Measurements from ENCODE around the gene WDR59.

Gene WDR59

DNA sequence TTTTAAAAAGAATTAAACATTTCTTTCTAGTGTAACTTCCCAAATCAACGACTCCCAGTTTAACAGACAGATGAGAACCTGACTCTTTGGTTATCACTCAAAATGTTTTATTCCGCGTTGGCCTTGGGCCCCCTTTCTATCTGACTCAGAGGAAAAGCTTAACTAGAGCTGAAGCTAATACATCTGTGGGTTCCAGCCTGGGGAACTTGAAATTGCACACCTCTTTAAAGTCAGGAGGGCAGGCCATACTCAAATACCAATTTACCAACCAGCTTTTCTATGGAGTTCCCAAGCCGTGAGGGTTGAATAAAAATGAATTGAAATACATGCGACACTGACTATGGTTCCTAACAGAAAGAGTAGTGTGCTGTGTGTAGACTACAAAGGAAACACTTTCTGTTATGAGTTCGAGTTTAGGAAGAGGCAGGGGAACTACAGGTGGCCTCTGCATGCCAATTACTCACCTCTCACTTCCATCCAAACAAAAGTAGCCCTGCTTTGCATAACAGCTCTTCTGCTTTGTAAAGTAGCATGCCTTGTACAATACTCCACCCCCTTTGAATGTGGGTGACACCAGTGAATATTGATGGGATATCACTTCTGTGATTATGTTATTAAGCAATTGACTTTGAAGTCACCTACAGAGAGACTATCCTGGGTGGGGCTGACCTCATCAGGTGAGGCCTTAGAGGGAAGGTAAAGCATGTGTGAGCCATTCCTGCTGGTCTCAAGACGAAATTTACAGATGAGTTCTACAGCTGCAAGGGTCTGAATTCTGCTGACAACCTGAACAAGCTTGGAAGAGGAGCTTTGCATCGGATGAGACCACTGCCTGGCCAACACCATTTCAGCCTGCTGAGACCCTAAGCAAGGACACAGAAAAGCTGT is 92.1 kb downstream of the WDR59 start:
- H3K4me3 ChIP-seq (ENCODE audit: low read length): no peak overlapping the region
- TF ChIP-seq ZNF274 (IDR thresholded peaks at IDR 0.05; ENCODE audit: low read depth, low read length): no peak

GRCh38 chr16:74888888-74889287 is 96.0 kb downstream of the WDR59 start:
- TF ChIP-seq ZNF274 (IDR thresholded peaks at IDR 0.05; ENCODE audit: low read depth, low read length): no peak
- H3K4me3 ChIP-seq (ENCODE audit: low read length): no peak overlapping the region

- no peak overlapping the region for H3K4me3 ChIP-seq (ENCODE audit: low read length)
- no peak for TF ChIP-seq ZNF274 (IDR thresholded peaks at IDR 0.05; ENCODE audit: low read depth, low read length)
Measured at GRCh38 chr16:74888232-74888862, 96.6 kb downstream of the WDR59 start.

- TF ChIP-seq ZNF274 (IDR thresholded peaks at IDR 0.05; ENCODE audit: low read depth, low read length): no peak
- H3K4me3 ChIP-seq (ENCODE audit: low read length): no peak overlapping the region
Measured at GRCh38 chr16:74887084-74887483, 97.8 kb downstream of the WDR59 start.

DNA sequence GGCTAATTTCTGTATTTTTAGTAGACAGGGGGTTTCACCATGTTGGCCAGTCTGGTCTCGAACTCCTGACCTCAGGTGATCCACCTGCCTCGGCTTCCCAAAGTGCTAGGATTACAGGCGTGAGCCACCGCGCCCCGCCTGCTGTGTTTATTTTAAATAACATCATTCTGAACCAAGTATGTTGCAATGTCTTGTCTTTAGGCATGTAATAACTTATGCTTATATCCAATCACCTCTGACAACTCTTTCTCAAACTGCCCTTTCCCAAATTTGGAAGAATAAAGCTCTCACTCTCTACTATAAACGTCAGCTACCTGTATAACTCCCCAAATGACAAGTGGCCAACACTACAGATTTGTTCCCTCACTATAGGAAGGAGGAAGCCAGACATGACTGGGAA is 107.2 kb downstream of the WDR59 start:
- no peak for TF ChIP-seq ZNF274 (IDR thresholded peaks at IDR 0.05; ENCODE audit: low read depth, low read length)
- no peak overlapping the region for H3K4me3 ChIP-seq (ENCODE audit: low read length)

DNA sequence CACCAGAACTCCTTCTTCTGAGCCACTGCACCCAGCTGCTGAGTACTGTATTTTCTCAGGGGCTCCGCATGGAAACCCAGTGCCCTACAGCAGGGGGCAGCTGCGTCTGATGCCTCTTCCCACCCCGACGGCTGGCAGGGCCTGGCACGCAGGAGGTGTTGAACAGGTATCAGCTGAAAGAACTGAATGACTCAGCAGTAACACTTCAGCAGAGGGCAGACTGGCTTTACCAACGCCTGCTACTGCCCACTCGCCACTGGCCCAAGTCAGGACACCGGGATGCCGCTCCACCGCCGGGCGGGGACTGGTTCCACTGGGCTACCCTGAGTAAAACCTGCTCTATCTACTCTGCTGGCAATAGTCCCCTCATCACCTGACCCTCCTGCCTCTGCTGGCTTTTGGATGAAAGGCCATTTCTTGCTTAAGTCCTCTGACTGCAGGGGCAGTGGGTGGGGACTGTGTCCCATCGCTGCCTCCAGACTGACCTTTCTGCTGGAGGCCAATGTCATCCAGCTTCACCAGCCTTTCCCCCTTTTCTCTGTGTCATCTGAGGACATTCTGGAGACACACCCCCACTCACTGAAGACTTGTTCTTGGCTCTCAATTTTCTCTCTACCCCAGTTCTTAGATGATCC is 109.9 kb downstream of the WDR59 start:
- no peak overlapping the region for H3K4me3 ChIP-seq (ENCODE audit: low read length)
- TF ChIP-seq ZNF274 (IDR thresholded peaks at IDR 0.05; ENCODE audit: low read depth, low read length): no peak

- no peak overlapping the region for H3K4me3 ChIP-seq (ENCODE audit: low read length)
- TF ChIP-seq ZNF274 (IDR thresholded peaks at IDR 0.05; ENCODE audit: low read depth, low read length): no peak
Measured at GRCh38 chr16:74874123-74874522, 110.8 kb downstream of the WDR59 start.

GRCh38 chr16:74872302-74872701 is 112.6 kb downstream of the WDR59 start:
- no peak overlapping the region for H3K4me3 ChIP-seq (ENCODE audit: low read length)
- no peak for TF ChIP-seq ZNF274 (IDR thresholded peaks at IDR 0.05; ENCODE audit: low read depth, low read length)

DNA sequence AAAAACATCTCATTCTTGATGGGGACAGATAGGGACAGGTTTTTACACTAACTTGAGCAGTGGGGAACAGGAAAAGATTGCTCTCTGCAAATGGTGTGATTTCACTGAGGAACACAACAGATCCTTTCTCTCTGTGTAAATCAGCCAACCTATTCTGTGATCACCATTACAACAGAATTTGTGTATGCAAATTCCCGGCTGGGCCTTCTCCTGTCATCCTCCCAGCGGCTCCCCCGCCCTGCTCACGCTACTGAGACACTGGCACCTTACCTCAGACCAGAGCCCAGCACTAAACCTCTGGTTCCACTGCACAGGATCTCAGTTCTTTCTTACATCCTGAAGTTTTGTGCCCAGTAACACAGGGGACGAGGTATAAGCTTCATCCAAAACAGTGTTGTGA is 113.3 kb downstream of the WDR59 start:
- H3K4me3 ChIP-seq (ENCODE audit: low read length): no peak overlapping the region
- TF ChIP-seq ZNF274 (IDR thresholded peaks at IDR 0.05; ENCODE audit: low read depth, low read length): no peak

- no peak for TF ChIP-seq ZNF274 (IDR thresholded peaks at IDR 0.05; ENCODE audit: low read depth, low read length)
Measured at GRCh38 chr16:74868501-74868900, 116.4 kb downstream of the WDR59 start.

GRCh38 chr16:74868035-74868434 is 116.9 kb downstream of the WDR59 start:
- no peak for TF ChIP-seq ZNF274 (IDR thresholded peaks at IDR 0.05; ENCODE audit: low read depth, low read length)
- H3K4me3 ChIP-seq (ENCODE audit: low read length): no peak overlapping the region

More at GRCh38 chr16:74868501-74868900, 116.4 kb downstream of the WDR59 start:
- H3K4me3 ChIP-seq (ENCODE audit: low read length): no peak overlapping the region

DNA sequence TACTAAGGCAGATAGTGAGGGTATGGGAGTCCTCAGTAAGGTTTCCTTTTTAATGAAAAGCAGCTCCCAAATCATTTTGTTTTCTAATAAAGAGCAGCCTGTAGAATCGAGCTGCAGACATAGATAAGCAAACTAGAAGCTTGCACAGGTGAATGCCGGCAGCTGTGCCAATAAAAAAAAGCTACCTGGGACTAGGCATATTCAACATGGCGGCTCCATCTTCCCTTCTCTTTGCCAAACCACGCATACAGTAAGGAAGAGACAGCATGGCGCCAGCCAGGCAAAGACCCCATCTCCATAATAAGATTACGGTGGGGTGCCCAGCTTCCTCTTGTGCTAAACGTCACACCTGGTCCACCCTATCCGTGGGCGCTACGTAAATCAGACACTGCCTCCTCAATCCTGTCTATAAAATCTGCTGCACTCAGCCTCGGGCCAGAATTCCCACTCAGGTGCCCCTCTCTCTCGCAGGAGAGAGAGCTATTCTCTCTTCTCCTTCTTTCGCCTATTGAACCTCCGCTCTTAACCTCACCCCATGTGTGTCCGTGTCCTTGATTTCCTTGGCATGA is 117.6 kb downstream of the WDR59 start:
- TF ChIP-seq ZNF274 (IDR thresholded peaks at IDR 0.05; ENCODE audit: low read depth, low read length): no peak
- no peak overlapping the region for H3K4me3 ChIP-seq (ENCODE audit: low read length)

GRCh38 chr16:74865922-74866598 is 118.9 kb downstream of the WDR59 start:
- no peak overlapping the region for H3K4me3 ChIP-seq (ENCODE audit: low read length)
- TF ChIP-seq ZNF274 (IDR thresholded peaks at IDR 0.05; ENCODE audit: low read depth, low read length): no peak

DNA sequence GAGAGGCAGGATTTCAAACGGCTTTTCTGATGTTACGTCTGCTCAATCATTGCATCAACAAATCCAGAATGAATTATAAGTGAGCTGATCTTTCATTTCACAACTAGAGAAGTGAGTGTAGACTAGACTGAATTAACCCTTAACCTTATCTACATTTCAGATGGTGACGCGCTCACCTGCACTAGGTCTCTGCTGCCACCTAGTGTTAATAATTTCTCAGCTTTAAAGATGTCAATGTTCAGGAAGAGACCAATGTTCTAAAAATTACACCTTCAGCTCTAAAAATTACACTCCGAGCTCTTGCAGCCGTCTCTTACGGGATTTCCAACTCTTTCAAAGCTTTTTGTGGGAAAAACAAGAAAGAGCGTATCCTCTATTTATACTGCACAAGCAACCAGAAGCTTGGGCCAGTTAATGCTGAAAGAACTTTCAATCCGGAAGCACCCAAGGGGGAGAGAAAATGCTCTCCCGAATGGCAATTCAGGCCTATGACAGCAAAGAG is 122.1 kb downstream of the WDR59 start:
- no peak for TF ChIP-seq ZNF274 (IDR thresholded peaks at IDR 0.05; ENCODE audit: low read depth, low read length)
- H3K4me3 ChIP-seq (ENCODE audit: low read length): no peak overlapping the region

Measured in GM08714 (cell line).